Ascending aorta (tissue), 2 donors: ENCODE measurements around the gene POLR2L. TPM values are rescaled to one million over a fixed set of nuclear protein-coding genes. Genes with fewer than 3 reads are reported as not detected.

Experiments
- DNase-seq, 2 donors: peaks; one replicate each; pipeline ENCODE4 v3.0.0-alpha.2; 2019; ENCODE audit warnings: low spot score in 2 of 2
- H3K27ac ChIP-seq, 2 donors: fragments of 200-600 bp; sonication (generic); one replicate each; pipeline ENCODE4 v1.5.1; 2016 to 2017; ENCODE audit warnings: mild to moderate bottlenecking in 1 of 2
- H3K27me3 ChIP-seq: fragments of 200-600 bp; sonication (generic); one replicate; pipeline ENCODE4 v1.5.1; 2017
- H3K36me3 ChIP-seq, 2 donors: fragments of 200-600 bp; sonication (generic); one replicate each; pipeline ENCODE4 v1.5.1; 2016
- H3K4me1 ChIP-seq, 2 donors: fragments of 200-600 bp; sonication (generic); one replicate each; pipeline ENCODE4 v1.5.1; 2016 to 2017; ENCODE audit warnings: mild to moderate bottlenecking in 1 of 2
- H3K4me3 ChIP-seq, 2 donors: fragments of 200-600 bp; sonication (generic); one replicate each; pipeline ENCODE4 v1.5.1; 2016 to 2017; ENCODE audit warnings: mild to moderate bottlenecking in 1 of 2
- H3K9me3 ChIP-seq, 2 donors: fragments of 200-600 bp; sonication (generic); one replicate each; pipeline ENCODE4 v1.5.1; 2016
- intact Hi-C: fragments of 100-400 bp; cut with DNase I; formaldehyde crosslinking; loops from one replicate; pipeline ENCODE4 v1.15.1; 2023
- total RNA-seq: library from RNA; depleted of rRNA; stranded (reverse); fragments of >200 nt; gene quantifications from one replicate; pipeline ENCODE4 v1.1.0, GENCODE V29; 2016
- TF ChIP-seq, protein P1 (sequence below), 3 experiments: fragments of 200-600 bp in 2 of 3; fragments of 450-650 bp in 1 of 3; sonication (generic) in 2 of 3; IDR thresholded peaks; one replicate each; pipeline ENCODE4 v1.5.1; 2016 to 2019; ENCODE audit warnings: antibody characterized with exemption in 3 of 3, mild to moderate bottlenecking in 1 of 3, moderate library complexity in 1 of 3

Gene POLR2L
- total RNA-seq, 1 donor from 2014 or later: 141 TPM

DNA sequence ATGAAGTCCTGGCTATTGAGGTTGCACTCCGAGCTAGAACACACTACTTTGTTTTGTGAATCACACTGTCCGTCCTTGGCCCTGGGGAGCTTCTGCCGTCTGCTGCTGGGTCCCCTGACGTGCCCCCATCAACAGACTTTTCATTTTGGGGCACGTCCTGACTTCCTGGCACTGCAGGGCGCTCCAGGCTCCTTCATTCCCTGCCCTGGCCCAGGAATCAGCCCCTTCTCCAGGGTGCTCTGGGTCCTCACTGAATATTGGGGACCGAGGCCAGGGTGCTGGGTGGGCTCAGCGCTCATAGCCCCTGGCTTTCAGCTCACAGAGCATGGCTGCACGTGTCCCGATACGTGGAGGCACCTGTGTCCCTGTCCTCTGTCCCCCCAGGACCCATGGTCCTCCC, 22.6 kb upstream of the POLR2L start:
- H3K36me3 ChIP-seq: peaks cover 34 to 46% of the 10 kb centered on the region in 2 donors
- H3K27ac ChIP-seq: no peak overlapping the region
- no peaks in the 10 kb centered on the region for H3K4me1 ChIP-seq
- no peak overlapping the region for H3K4me3 ChIP-seq
- intact Hi-C loops: no loop called here
- TF ChIP-seq, protein P1, sequence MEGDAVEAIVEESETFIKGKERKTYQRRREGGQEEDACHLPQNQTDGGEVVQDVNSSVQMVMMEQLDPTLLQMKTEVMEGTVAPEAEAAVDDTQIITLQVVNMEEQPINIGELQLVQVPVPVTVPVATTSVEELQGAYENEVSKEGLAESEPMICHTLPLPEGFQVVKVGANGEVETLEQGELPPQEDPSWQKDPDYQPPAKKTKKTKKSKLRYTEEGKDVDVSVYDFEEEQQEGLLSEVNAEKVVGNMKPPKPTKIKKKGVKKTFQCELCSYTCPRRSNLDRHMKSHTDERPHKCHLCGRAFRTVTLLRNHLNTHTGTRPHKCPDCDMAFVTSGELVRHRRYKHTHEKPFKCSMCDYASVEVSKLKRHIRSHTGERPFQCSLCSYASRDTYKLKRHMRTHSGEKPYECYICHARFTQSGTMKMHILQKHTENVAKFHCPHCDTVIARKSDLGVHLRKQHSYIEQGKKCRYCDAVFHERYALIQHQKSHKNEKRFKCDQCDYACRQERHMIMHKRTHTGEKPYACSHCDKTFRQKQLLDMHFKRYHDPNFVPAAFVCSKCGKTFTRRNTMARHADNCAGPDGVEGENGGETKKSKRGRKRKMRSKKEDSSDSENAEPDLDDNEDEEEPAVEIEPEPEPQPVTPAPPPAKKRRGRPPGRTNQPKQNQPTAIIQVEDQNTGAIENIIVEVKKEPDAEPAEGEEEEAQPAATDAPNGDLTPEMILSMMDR (IDR thresholded peaks at IDR 0.05): no peak
- H3K27me3 ChIP-seq: no peaks in the 10 kb centered on the region
- DNase-seq: no peak
- no peaks in the 10 kb centered on the region for H3K9me3 ChIP-seq

DNA sequence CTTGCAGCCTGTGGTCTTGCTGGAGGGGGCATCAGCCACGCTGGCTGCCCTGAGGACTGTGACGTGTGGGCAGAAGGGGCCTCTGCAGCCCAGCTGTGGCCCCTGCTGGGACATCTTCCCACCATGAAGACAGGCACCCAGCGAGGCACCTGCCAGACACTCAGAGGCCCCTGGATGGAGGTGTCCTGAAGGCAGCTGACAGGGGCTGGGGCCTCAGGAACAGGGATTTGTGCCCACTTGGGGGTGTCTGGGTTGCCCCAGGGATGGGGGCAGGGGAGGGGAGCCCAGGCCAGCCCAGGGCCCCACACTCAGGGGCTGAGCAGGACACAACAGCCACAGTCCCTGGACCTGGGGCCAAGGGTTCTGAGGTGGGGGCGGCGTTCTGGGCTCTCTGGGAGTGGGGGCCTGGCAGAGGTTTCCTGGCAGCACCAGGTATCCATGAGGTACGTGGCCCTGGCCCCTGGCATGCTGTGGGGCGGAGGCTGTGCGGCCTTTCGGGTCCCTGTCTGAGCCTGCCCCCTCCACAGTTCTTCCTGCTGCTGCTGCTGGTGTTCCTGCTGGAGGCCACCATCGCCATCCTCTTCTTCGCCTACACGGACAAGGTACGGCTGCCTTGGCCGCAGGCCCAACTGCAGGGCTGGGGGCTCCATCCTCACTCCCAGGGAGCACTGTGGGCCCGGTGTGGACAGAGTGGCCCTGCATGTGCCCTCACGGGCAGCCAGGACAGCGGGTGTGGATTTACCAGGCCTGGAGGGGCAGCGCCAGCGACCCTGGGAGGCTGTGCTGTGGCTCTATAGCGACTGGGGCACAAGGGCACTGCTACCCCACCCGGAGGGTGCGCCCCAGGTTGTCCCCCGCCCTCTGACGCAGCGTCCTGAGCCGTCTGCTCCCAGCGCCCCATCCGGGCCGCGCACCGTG, 21.8 kb upstream of the POLR2L start:
- Histone ChIP-seq H3K27me3 (no peaks in the 10 kb centered on the region), H3K36me3 (peaks cover 34 to 43% of the 10 kb centered on the region in 2 donors), H3K4me1 (peaks cover 0 to 6% of the 10 kb centered on the region in 2 donors), H3K9me3 (no peaks in the 10 kb centered on the region), H3K4me3 (no peak overlapping the region), H3K27ac (no peak overlapping the region)
- DNase-seq: no peak
- intact Hi-C loops: no loop called here
- TF ChIP-seq, protein P1 (IDR thresholded peaks at IDR 0.05): no peak

DNA sequence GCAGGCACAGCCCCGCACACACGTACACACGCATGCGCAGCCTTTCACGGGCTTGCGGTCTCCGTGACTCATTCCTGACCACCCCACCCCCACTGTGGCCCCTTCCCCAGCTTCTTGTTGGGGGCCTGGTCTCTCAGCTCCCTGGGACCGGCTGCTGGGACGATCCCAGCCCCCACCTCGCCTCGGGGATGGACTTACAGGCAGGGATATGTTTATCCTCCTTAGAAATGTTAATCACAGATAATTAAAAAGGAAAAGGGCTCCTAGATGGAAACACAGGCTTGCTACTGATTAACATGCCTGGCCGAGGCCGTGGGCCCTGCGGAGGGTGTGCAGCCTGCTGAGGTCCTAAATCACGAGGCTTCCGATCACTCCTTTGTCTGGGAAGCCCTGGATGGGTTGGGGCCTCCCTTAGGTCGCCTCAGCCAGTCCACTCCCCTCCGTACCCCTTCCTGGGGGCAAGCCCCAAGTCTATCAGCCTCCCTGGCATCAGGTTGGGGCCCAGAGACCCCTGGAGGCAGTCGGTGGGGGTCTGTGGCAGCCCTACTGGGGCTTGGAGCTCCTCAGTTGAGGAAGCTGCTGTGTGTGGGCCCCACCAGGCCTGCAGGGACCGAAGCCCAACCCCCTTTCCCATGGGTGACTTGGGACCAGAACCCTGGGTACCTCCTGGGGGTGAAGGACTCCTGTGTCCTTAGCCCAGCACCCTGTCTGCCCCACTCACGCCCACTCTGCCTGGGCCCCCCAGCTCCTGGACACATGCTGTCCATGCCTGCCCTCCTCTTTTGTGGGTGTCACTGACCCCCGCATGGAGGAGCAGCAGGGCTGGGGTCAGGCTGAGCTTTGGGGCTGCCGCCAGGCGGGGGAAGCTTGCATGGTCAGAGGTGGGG, 20.9 kb upstream of the POLR2L start:
- H3K4me3 ChIP-seq: no peak overlapping the region
- intact Hi-C loops: no loop called here
- DNase-seq: no peak
- H3K9me3 ChIP-seq: no peaks in the 10 kb centered on the region
- H3K4me1 ChIP-seq: peaks cover 0 to 6% of the 10 kb centered on the region in 2 donors
- no peaks in the 10 kb centered on the region for H3K27me3 ChIP-seq
- TF ChIP-seq, protein P1 (IDR thresholded peaks at IDR 0.05): no peak
- no peak overlapping the region for H3K27ac ChIP-seq
- peaks cover 32 to 43% of the 10 kb centered on the region in 2 donors for H3K36me3 ChIP-seq

DNA sequence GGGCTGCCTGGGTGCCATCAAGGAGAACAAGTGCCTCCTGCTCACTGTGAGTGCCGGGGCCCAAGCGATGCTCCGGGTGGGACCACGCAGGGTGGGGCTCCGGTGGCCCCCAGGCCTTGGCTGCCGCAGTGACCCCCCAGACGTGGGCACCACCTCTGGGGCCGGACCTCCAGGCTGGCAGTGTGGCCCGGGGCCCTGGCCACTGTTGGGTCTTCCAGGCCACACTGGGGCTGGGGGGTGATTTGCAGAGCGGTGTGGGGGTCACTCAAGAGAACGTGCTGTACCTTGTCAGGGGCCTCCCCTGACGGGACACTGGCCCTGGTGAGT, 20.3 kb upstream of the POLR2L start:
- peaks cover 0 to 6% of the 10 kb centered on the region in 2 donors for H3K4me1 ChIP-seq
- DNase-seq: no peak
- TF ChIP-seq, protein P1 (IDR thresholded peaks at IDR 0.05): no peak
- H3K27ac ChIP-seq: peak overlapping the region in 1 of 2 donors; percentile 12
- no peaks in the 10 kb centered on the region for H3K9me3 ChIP-seq
- no peak overlapping the region for H3K4me3 ChIP-seq
- intact Hi-C loops: no loop called here
- peaks cover 30 to 43% of the 10 kb centered on the region in 2 donors for H3K36me3 ChIP-seq
- H3K27me3 ChIP-seq: no peaks in the 10 kb centered on the region

DNA sequence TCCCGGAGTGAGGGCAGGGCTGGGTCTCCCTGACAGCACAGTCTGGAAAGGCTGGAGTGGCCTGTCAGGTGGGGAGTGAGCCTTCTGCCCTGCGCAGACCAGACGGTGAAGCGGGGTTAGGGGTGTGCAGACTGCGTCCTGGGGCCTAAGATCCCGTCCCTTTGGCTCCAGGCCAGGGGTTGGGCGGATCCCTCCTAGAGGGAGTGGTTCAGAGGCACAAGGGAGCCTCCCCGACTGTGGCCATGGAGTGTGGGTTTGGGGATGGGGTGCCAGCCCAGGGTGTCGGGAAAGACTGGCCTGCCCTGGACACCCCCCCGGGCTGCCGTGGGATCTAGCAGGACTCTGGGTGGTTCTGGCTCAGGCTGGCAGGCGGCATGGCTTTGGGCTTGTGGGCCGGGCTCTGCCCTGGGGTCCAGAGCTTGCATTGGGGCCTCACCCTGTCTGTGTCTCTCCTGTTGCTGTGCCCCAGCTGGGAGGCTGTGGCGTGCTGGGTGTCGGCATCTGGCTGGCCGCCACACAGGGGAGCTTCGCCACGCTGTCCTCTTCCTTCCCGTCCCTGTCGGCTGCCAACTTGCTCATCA, 19.8 kb upstream of the POLR2L start:
- Histone ChIP-seq H3K27me3 (no peaks in the 10 kb centered on the region), H3K27ac (peak overlapping the region in 1 of 2 donors; percentile 12), H3K4me3 (no peak overlapping the region), H3K9me3 (no peaks in the 10 kb centered on the region), H3K4me1 (peaks cover 0 to 6% of the 10 kb centered on the region in 2 donors), H3K36me3 (peaks cover 30 to 43% of the 10 kb centered on the region in 2 donors)
- DNase-seq: no peak
- TF ChIP-seq, protein P1 (IDR thresholded peaks at IDR 0.05): no peak
- intact Hi-C loops: no loop called here
